ENCODE results near the gene VPS26B. TPM values are rescaled to one million over a fixed set of nuclear protein-coding genes. Genes with fewer than 3 reads are reported as not detected.

The VPS26B gene
- total RNA-seq, 1 experiment from 2014 or later, result 29.3 TPM

DNA sequence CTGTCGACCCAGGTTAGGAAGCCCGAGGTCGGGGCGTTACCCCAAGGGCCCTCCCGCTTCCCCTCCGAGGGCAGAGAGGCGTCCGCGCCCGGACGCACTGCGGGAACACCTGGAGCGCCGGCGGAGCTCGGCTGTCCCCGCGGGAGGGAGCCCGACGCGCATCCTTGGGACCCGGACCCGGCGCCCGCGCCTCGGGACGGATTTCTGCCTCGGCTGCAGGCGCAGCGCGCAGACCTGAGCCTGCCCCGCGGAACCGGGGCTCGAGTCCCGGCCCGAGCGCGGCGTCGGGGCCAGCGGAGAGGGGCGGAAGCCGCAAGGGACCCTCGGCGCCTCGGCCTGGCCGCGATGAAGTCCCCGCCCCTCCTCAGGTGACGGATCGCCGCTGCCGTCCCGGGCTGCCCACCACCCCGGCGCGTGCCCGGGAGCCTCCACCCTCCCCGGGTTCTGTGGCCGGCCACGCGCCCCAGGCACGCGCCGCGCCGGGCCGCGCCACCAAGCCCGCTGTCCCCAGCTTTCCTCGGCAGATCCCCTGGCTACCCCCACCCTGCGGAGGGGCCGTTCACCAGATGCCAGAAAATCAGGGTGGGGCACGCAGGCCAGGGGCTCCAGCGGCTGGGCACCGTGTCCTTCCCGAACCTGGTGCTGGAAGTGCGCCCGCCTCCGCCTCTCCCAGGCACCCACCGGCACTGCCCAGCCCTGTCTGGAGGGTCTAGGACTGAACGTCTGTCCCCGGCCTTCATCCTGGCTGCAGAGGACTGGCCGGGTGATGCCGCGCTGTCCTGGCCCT, 52.1 kb downstream of the VPS26B start (continued):
- TF ChIP-seq NR3C1 (CRISPR knock-in tag; conservative IDR thresholded peaks at IDR 0.05; ENCODE audit: low read depth), result no peak
- TF ChIP-seq, protein P1, sequence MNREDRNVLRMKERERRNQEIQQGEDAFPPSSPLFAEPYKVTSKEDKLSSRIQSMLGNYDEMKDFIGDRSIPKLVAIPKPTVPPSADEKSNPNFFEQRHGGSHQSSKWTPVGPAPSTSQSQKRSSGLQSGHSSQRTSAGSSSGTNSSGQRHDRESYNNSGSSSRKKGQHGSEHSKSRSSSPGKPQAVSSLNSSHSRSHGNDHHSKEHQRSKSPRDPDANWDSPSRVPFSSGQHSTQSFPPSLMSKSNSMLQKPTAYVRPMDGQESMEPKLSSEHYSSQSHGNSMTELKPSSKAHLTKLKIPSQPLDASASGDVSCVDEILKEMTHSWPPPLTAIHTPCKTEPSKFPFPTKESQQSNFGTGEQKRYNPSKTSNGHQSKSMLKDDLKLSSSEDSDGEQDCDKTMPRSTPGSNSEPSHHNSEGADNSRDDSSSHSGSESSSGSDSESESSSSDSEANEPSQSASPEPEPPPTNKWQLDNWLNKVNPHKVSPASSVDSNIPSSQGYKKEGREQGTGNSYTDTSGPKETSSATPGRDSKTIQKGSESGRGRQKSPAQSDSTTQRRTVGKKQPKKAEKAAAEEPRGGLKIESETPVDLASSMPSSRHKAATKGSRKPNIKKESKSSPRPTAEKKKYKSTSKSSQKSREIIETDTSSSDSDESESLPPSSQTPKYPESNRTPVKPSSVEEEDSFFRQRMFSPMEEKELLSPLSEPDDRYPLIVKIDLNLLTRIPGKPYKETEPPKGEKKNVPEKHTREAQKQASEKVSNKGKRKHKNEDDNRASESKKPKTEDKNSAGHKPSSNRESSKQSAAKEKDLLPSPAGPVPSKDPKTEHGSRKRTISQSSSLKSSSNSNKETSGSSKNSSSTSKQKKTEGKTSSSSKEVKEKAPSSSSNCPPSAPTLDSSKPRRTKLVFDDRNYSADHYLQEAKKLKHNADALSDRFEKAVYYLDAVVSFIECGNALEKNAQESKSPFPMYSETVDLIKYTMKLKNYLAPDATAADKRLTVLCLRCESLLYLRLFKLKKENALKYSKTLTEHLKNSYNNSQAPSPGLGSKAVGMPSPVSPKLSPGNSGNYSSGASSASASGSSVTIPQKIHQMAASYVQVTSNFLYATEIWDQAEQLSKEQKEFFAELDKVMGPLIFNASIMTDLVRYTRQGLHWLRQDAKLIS (CRISPR knock-in tag; IDR thresholded peaks at IDR 0.05; ENCODE audit: borderline replicate concordance), result no peak
- TF ChIP-seq OVOL2 (CRISPR knock-in tag; IDR thresholded peaks at IDR 0.05; ENCODE audit: borderline replicate concordance), result no peak
- TF ChIP-seq, protein P2, sequence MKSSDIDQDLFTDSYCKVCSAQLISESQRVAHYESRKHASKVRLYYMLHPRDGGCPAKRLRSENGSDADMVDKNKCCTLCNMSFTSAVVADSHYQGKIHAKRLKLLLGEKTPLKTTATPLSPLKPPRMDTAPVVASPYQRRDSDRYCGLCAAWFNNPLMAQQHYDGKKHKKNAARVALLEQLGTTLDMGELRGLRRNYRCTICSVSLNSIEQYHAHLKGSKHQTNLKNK (CRISPR knock-in tag; IDR thresholded peaks at IDR 0.05), result no peak
- TF ChIP-seq, protein P3, sequence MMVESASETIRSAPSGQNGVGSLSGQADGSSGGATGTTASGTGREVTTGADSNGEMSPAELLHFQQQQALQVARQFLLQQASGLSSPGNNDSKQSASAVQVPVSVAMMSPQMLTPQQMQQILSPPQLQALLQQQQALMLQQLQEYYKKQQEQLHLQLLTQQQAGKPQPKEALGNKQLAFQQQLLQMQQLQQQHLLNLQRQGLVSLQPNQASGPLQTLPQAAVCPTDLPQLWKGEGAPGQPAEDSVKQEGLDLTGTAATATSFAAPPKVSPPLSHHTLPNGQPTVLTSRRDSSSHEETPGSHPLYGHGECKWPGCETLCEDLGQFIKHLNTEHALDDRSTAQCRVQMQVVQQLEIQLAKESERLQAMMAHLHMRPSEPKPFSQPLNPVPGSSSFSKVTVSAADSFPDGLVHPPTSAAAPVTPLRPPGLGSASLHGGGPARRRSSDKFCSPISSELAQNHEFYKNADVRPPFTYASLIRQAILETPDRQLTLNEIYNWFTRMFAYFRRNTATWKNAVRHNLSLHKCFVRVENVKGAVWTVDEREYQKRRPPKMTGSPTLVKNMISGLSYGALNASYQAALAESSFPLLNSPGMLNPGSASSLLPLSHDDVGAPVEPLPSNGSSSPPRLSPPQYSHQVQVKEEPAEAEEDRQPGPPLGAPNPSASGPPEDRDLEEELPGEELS (CRISPR knock-in tag; IDR thresholded peaks at IDR 0.05), result no peak
- no peak for TF ChIP-seq ETV6 (CRISPR knock-in tag; IDR thresholded peaks at IDR 0.05)
- TF ChIP-seq, protein P4, sequence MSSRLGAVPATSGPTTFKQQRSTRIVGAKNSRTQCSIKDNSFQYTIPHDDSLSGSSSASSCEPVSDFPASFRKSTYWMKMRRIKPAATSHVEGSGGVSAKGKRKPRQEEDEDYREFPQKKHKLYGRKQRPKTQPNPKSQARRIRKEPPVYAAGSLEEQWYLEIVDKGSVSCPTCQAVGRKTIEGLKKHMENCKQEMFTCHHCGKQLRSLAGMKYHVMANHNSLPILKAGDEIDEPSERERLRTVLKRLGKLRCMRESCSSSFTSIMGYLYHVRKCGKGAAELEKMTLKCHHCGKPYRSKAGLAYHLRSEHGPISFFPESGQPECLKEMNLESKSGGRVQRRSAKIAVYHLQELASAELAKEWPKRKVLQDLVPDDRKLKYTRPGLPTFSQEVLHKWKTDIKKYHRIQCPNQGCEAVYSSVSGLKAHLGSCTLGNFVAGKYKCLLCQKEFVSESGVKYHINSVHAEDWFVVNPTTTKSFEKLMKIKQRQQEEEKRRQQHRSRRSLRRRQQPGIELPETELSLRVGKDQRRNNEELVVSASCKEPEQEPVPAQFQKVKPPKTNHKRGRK (CRISPR knock-in tag; IDR thresholded peaks at IDR 0.05; ENCODE audit: borderline replicate concordance), result no peak
- TF ChIP-seq, protein P5, sequence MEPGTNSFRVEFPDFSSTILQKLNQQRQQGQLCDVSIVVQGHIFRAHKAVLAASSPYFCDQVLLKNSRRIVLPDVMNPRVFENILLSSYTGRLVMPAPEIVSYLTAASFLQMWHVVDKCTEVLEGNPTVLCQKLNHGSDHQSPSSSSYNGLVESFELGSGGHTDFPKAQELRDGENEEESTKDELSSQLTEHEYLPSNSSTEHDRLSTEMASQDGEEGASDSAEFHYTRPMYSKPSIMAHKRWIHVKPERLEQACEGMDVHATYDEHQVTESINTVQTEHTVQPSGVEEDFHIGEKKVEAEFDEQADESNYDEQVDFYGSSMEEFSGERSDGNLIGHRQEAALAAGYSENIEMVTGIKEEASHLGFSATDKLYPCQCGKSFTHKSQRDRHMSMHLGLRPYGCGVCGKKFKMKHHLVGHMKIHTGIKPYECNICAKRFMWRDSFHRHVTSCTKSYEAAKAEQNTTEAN (CRISPR knock-in tag; IDR thresholded peaks at IDR 0.05), result no peak
- no peak for TF ChIP-seq JUN (CRISPR knock-in tag; IDR thresholded peaks at IDR 0.05)
- TF ChIP-seq TCF7 (CRISPR knock-in tag; IDR thresholded peaks at IDR 0.05; ENCODE audit: low read depth), result no peak
- TF ChIP-seq, protein P6, sequence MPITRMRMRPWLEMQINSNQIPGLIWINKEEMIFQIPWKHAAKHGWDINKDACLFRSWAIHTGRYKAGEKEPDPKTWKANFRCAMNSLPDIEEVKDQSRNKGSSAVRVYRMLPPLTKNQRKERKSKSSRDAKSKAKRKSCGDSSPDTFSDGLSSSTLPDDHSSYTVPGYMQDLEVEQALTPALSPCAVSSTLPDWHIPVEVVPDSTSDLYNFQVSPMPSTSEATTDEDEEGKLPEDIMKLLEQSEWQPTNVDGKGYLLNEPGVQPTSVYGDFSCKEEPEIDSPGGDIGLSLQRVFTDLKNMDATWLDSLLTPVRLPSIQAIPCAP (CRISPR knock-in tag; IDR thresholded peaks at IDR 0.05), result no peak
- no peak for TF ChIP-seq CREB1 (CRISPR knock-in tag; IDR thresholded peaks at IDR 0.05)
- TF ChIP-seq MXD4 (CRISPR knock-in tag; IDR thresholded peaks at IDR 0.05; ENCODE audit: borderline replicate concordance), result no peak
- TF ChIP-seq, protein P7, sequence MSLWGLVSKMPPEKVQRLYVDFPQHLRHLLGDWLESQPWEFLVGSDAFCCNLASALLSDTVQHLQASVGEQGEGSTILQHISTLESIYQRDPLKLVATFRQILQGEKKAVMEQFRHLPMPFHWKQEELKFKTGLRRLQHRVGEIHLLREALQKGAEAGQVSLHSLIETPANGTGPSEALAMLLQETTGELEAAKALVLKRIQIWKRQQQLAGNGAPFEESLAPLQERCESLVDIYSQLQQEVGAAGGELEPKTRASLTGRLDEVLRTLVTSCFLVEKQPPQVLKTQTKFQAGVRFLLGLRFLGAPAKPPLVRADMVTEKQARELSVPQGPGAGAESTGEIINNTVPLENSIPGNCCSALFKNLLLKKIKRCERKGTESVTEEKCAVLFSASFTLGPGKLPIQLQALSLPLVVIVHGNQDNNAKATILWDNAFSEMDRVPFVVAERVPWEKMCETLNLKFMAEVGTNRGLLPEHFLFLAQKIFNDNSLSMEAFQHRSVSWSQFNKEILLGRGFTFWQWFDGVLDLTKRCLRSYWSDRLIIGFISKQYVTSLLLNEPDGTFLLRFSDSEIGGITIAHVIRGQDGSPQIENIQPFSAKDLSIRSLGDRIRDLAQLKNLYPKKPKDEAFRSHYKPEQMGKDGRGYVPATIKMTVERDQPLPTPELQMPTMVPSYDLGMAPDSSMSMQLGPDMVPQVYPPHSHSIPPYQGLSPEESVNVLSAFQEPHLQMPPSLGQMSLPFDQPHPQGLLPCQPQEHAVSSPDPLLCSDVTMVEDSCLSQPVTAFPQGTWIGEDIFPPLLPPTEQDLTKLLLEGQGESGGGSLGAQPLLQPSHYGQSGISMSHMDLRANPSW (CRISPR knock-in tag; conservative IDR thresholded peaks at IDR 0.05; ENCODE audit: low read depth), result no peak
- 0 out of 2 replicates have a peak, but pooled peaks have one; percentile 11 for TF ChIP-seq ATF1 (CRISPR knock-in tag; IDR thresholded peaks at IDR 0.05)
- TF ChIP-seq, protein P8, sequence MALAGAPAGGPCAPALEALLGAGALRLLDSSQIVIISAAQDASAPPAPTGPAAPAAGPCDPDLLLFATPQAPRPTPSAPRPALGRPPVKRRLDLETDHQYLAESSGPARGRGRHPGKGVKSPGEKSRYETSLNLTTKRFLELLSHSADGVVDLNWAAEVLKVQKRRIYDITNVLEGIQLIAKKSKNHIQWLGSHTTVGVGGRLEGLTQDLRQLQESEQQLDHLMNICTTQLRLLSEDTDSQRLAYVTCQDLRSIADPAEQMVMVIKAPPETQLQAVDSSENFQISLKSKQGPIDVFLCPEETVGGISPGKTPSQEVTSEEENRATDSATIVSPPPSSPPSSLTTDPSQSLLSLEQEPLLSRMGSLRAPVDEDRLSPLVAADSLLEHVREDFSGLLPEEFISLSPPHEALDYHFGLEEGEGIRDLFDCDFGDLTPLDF (CRISPR knock-in tag; IDR thresholded peaks at IDR 0.05), result no peak
- TF ChIP-seq, protein P9, sequence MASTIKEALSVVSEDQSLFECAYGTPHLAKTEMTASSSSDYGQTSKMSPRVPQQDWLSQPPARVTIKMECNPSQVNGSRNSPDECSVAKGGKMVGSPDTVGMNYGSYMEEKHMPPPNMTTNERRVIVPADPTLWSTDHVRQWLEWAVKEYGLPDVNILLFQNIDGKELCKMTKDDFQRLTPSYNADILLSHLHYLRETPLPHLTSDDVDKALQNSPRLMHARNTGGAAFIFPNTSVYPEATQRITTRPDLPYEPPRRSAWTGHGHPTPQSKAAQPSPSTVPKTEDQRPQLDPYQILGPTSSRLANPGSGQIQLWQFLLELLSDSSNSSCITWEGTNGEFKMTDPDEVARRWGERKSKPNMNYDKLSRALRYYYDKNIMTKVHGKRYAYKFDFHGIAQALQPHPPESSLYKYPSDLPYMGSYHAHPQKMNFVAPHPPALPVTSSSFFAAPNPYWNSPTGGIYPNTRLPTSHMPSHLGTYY (CRISPR knock-in tag; IDR thresholded peaks at IDR 0.05), result no peak
- no peak for TF ChIP-seq ZNF671 (CRISPR knock-in tag; IDR thresholded peaks at IDR 0.05)
- TF ChIP-seq, protein P10, sequence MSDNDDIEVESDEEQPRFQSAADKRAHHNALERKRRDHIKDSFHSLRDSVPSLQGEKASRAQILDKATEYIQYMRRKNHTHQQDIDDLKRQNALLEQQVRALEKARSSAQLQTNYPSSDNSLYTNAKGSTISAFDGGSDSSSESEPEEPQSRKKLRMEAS (CRISPR knock-in tag; IDR thresholded peaks at IDR 0.05), result no peak; the same call in 1 of the 2 replicates
- no peak for TF ChIP-seq ZNF219 (CRISPR knock-in tag; IDR thresholded peaks at IDR 0.05; ENCODE audit: borderline replicate concordance)
- TF ChIP-seq SP1 (CRISPR knock-in tag; conservative IDR thresholded peaks at IDR 0.05), result peak; percentile 26; the same call in 1 of the 2 replicates
- TF ChIP-seq NFYB (CRISPR knock-in tag; conservative IDR thresholded peaks at IDR 0.05; ENCODE audit: low read depth), result no peak
- no peak for TF ChIP-seq ZNF121 (CRISPR knock-in tag; IDR thresholded peaks at IDR 0.05)
